Activated T-cell treated with anti-CD3 and anti-CD28 coated beads for 48 hours (primary cell): Measurements from ENCODE around the gene TBC1D8.

Experiments used
- DNase-seq: peaks from one replicate; pipeline ENCODE4 v3.0.0-alpha.2; 2020; ENCODE audit warnings: low read depth

TBC1D8 gene

GRCh38 chr2:100998235-100998573, 153.0 kb downstream of the TBC1D8 start:
- DNase-seq: no peak

GRCh38 chr2:100997509-100998234, 153.5 kb downstream of the TBC1D8 start:
- DNase-seq: no peak

GRCh38 chr2:100995309-100996075, 155.7 kb downstream of the TBC1D8 start:
- DNase-seq: no peak

GRCh38 chr2:100993294-100993693, 157.9 kb downstream of the TBC1D8 start:
- no peak for DNase-seq

- DNase-seq: no peak
These were observed 158.9 kb downstream of the TBC1D8 start for GRCh38 chr2:100992262-100992661.

GRCh38 chr2:100991404-100991773, 159.8 kb downstream of the TBC1D8 start:
- DNase-seq: no peak

GRCh38 chr2:100990650-100991403, 160.4 kb downstream of the TBC1D8 start:
- DNase-seq: no peak

- DNase-seq: no peak
These were observed 161.0 kb downstream of the TBC1D8 start for GRCh38 chr2:100990166-100990565.

- DNase-seq: no peak
These were observed 161.5 kb downstream of the TBC1D8 start for GRCh38 chr2:100989666-100990065.

GRCh38 chr2:100988630-100989417, 162.4 kb downstream of the TBC1D8 start:
- no peak for DNase-seq

GRCh38 chr2:100987974-100988373, 163.2 kb downstream of the TBC1D8 start:
- DNase-seq: no peak

- no peak for DNase-seq
These were observed 163.6 kb downstream of the TBC1D8 start for GRCh38 chr2:100987536-100987935.

GRCh38 chr2:100986157-100986556, 165.0 kb downstream of the TBC1D8 start:
- no peak for DNase-seq

GRCh38 chr2:100984892-100985307, 166.3 kb downstream of the TBC1D8 start:
- peak; percentile 67 for DNase-seq

- DNase-seq: no peak
These were observed 167.4 kb downstream of the TBC1D8 start for GRCh38 chr2:100983684-100984310.

GRCh38 chr2:100983201-100983600, 168.0 kb downstream of the TBC1D8 start:
- no peak for DNase-seq

GRCh38 chr2:100982431-100982861, 168.7 kb downstream of the TBC1D8 start:
- no peak for DNase-seq

GRCh38 chr2:100981011-100981410, 170.2 kb downstream of the TBC1D8 start:
- no peak for DNase-seq

GRCh38 chr2:100980046-100980445, 171.1 kb downstream of the TBC1D8 start:
- no peak for DNase-seq

GRCh38 chr2:100978582-100979191, 172.5 kb downstream of the TBC1D8 start:
- DNase-seq: no peak

GRCh38 chr2:100977511-100977910, 173.7 kb downstream of the TBC1D8 start:
- DNase-seq: no peak
